GM18526 (cell line): ENCODE results near the gene KLF6.
A peak's percentile ranks its signal among the peaks of the same experiment; 100 is the strongest.

Source experiments
- POLR2A ChIP-seq: IDR thresholded peaks from 3 replicates; pipeline ENCODE4 v1.6.1; 2011; ENCODE audit not compliant: insufficient read length; ENCODE audit errors: extremely low read depth

KLF6 gene

GRCh38 chr10:3783682-3784432 is 1.2 kb downstream of the KLF6 start:
- TF ChIP-seq POLR2A = peak; percentile 5

GRCh38 chr10:3783316-3783681 is 1.7 kb downstream of the KLF6 start:
- peak; percentile 85 for TF ChIP-seq POLR2A

GRCh38 chr10:3782451-3783315 is 2.3 kb downstream of the KLF6 start:
- TF ChIP-seq POLR2A = no peak

DNA sequence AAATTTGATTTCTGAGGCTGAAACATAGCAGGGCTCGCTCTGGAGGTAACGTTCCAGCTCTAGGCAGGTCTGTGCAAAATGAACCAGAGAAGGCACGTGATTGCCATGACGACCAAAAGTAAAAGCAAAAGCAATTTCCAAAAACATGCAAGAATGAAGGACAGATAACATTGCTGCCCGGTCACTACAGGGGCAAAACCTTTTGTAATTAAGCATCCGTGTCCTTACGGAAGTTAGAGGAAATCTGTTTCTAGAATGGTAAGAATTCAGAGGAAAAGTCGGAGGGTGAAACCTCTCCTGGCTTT is 2.9 kb downstream of the KLF6 start:
- no peak for TF ChIP-seq POLR2A

DNA sequence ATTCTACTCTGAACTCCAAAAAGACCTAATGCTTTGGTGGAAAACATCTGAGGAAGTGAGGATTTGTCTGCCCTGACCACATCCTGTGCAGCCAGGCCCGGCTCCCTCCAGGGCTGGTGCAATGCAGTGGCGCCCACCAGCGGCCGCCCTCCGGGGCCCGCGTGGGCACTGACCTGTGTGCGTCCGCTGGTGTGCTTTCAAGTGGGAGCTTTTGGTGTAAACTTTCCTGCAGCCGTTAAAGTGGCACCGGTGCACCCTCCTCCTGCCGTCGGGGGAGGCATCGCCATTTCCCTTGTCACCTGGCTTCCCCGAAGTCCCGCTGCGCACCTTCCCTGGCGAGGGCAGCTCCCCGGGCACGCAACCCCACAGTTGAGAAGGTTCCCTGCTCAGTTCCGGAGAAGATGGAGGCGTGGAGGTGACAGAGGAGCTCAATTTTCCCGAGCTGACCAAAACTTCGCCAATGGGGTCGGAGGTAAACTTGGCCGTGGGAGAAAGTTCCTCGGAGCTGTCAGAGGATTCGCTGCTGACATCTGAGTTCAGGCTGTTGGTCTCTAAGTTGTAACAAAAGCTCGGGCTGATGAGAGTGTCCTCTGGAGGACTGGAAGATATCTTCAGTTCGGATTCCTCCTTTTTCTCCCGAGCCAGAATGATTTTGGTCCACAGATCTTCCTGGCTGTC is 3.4 kb downstream of the KLF6 start:
- peak; percentile 31 for TF ChIP-seq POLR2A

- TF ChIP-seq POLR2A = no peak
Measured at GRCh38 chr10:3780771-3781467, 4.1 kb downstream of the KLF6 start.

DNA sequence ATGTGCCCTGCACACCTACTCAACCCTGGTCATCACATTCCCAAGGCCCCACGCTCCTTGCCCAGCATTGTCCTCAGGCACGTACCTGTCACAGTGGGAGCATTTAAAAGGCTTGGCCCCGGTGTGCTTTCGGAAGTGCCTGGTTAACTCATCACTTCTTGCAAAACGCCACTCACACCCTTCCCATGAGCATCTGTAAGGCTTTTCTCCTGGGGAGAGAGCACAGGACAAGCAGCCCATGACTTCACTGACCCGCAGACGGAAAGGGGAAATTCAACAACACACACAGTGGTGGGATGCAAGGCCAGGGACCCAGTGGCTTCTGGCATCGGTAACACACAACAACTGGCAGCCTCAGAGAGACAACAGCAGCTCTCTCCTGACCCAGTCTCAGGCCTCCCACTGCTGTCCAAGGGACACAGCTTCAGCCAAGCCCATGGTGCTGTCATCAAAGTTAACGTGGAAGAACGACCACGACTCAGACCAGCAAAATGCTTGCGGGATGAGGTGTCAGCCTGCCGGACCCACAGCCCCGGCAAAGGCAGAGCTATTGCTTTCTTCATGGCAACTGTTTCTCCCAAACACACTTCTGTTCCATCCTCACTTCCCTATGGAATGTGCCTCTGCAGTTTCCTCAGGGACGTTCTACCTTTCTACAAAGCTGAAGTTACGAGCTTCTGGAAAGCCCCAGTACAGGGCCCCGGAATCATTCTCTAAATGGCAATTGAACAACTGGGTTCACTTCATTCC is 4.8 kb downstream of the KLF6 start:
- TF ChIP-seq POLR2A = no peak

- no peak for TF ChIP-seq POLR2A
Measured at GRCh38 chr10:3779158-3779741, 5.8 kb downstream of the KLF6 start.

DNA sequence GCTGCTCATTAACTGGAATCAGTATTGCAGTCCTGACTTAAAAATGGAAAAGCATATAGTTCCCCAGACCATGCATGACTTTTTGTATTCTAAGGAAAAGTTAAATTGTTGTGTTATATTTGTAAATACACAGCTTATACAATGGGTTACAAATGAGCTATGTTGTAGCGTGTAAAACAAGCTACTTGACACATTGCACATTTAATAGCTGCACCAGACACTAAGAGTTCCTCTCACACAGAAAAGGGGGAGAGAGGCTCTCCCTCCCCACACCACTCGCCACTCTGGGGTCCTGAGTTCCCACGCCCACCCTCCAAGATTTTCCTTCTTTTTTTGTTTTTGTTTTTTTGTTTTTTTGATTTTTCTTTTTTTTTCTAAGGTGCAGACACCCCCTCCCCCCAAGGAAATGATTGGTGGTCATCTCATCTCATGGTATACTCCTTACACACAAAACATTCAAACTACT is 6.3 kb downstream of the KLF6 start:
- no peak for TF ChIP-seq POLR2A

- TF ChIP-seq POLR2A = no peak
Measured at GRCh38 chr10:3777981-3778691, 6.9 kb downstream of the KLF6 start.

DNA sequence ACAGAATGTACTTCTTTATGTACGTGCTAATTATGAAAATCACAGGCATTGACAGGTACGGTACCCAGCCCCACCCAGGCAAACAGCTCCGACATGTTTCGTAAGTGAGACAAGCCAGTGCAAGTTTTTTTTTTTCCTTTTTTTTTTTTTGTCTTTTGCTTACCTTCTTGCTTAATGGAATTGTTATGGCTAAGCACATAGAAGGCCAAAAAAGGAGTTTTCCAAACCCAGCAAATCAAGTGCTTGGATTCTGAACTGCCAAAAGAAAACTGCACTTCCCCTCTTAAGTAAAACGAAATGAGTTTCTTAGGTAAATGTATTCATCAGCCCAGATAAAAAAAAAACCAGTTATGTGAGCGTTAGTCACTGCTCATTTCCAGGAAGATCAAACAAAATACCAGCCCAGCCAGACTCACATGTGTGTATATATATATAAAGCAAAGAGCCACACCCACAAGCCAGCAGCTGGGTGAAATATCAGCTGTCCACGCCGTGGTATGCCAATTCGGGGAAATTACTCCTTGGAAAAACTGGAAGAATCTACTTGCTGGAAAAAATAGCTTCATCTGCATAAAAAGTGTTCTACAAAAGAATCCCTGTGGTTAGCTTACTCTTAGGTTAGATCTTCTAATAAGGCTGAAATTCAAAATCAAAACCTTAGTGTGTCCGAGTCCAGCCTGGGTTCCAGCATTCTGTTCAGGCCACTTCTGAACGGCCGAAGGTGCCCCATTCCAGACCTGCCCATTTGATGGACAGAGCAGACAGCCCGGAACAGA is 8.0 kb downstream of the KLF6 start:
- no peak for TF ChIP-seq POLR2A

DNA sequence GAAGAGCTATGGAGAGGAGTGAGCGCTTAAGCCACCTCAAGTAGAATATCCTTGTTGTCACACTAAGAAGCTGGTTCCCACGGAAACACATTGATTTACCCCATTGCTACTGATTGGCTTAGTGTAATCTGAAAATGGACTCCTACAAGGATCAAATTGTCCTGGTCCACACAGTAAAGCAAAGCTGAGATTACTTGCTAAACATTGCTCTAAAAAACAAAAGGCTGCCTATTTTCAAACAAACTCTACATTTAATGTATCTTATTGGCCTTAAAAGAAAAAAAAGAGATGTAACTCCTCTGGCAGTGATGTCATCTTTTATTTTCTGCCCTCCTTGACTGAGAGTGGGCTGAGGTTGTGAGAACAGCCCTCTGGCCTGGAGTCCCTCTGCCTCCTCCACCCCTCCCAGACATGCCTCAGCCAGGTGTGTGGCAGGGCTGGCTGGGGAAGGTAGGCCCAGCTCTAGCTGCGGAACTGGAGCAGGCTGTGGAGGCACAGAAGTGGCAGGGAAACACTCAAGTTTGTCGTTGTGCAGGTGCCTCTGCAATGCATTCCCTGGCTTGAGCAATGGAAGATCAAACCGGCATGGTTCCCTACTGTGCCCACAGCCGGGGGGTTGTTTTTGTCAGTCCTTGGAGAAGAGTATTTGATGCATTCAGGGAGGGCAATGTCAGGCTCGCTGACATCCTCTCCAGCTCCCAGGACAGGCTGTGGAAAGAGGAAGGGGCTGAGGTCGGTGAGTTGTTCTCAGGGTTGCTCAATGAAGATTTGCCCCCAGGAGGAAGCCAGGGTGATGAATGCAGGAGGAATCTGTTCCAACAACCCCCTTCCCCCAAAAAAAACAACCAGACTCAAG is 9.1 kb downstream of the KLF6 start:
- TF ChIP-seq POLR2A = no peak
